Stimulated activated memory B cell treated with anti-CD40 and anti-IgM and Interleukin-4, amounts not matched to agents 10 μg/mL and 1 μg/mL and 100 μg/mL, for 72 hours (primary cell): Measurements from ENCODE around the gene ENTPD2.
A peak's percentile ranks its signal among the peaks of the same experiment; 100 is the strongest.

Experiments
- ATAC-seq: fragments of 150-1000 bp; cut with Tn5 transposase; 2 replicates; pipeline ENCODE4 v1.10.0; 2021
- H3K27ac Mint-ChIP-seq: one replicate; pipeline ENCODE4 v1.8.0; 2022; ENCODE audit warnings: mild to moderate bottlenecking, mixed read lengths
- H3K27me3 Mint-ChIP-seq: one replicate; pipeline ENCODE4 v1.8.0; 2022; ENCODE audit warnings: mixed read lengths
- H3K36me3 Mint-ChIP-seq: one replicate; pipeline ENCODE4 v1.8.0; 2022; ENCODE audit warnings: mixed read lengths
- H3K4me1 Mint-ChIP-seq: one replicate; pipeline ENCODE4 v1.8.0; 2022; ENCODE audit warnings: mixed read lengths
- H3K4me3 Mint-ChIP-seq: one replicate; pipeline ENCODE4 v1.8.0; 2022; ENCODE audit warnings: mild to moderate bottlenecking, moderate library complexity, mixed read lengths
- H3K9me3 Mint-ChIP-seq: one replicate; pipeline ENCODE4 v1.8.0; 2022; ENCODE audit warnings: mixed read lengths

Gene ENTPD2

DNA sequence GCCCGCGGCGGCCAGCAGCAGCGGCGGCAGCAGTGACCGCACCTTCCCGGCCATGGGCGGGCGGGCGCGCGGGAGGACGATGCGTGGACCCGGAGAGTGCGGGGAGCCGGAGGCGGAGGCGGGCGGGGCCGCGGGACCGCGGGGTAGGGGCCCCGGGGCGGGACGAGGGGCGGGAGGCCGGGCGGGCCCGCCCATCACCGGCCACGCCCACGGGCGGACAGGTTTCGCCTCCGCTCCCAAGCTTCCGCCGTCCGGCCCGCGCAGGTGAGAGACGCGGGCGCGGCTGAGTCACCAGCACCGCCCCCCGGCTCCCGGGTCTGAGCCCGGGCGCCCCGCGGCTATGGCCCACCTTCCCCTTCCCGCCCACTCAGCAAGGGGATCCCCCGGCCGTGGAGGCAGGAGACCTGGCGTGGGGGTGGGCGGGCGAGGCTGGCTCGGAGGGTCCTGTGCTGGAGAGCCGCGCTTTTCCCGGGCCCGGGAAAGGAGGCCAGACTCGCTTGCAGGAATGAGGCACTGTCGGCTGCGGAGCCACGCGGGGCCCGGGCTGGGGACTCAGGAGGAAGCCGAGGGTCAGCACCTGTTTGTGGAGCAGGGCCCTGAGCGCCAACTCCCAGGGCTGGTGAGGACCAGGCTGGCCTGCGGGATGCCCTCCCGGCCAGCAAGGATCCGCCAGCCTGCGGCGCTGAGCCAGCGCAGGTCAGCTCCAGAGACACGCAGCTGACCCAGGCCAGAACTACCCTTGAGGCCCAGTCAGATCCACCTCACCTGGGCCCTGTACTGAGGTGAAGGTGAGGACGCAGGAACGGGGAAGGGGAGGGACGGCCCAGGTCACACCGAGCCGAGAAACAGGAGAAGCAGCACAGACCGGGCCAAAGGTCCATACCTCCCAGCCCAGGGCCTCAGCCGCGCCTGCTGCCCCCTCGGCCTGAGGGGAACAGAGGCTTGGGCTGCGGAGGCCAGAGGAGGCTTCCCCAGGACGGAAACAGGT, at the start of gene ENTPD2:
Gene ENTPD2, minus strand, starts transcription at position 118 of the 988 bp plus-strand sequence. Its CDS starts 64 bp downstream, at position 54.
- peaks cover 38% of the 10 kb centered on the region for H3K27me3 Mint-ChIP-seq
- no peak within 1 kb of the TSS for H3K27ac Mint-ChIP-seq
- no peak within 1 kb of the TSS for H3K4me3 Mint-ChIP-seq
- H3K36me3 Mint-ChIP-seq, result no peaks in the 10 kb centered on the region
- no peaks in the 10 kb centered on the region for H3K9me3 Mint-ChIP-seq
- ATAC-seq, result peak; percentile 59
- H3K4me1 Mint-ChIP-seq, result no peaks in the 10 kb centered on the region

DNA sequence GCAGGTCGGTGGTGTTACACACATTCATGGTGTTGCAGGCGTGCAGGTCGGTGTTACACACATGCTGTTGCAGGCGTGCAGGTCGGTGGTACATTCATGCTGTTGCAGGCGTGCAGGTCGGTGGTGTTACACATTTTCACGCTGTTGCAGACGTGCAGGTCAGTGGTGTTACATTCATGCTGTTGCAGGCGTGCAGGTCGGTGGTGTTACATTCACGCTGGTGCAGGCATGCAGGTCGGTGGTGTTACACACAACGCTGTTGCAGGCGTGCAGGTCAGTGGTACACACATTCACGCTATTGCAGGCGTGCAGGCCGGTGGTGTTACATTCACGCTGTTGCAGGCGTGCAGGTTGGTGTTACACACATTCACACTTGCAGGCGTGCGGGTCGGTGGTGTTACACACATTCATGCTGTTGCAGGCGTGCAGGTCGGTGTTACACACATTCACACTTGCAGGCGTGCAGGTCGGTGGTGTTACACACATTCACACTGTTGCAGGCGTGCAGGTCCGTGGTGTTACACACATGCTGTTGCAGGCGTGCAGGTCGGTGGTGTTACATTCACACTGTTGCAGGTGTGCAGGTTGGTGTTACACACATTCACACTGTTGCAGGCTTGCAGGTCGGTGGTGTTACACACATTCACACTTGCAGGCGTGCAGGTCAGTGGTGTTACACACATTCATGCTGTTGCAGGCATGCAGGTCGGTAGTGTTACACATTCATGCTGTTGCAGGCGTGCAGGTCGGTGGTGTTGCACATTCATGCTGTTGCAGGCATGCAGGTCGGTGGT, 49.5 kb upstream of the ENTPD2 start:
- Mint-ChIP-seq H3K27me3 (no peaks in the 10 kb centered on the region), H3K27ac (no peak overlapping the region), H3K4me3 (no peak overlapping the region), H3K4me1 (no peaks in the 10 kb centered on the region), H3K36me3 (peaks cover 11% of the 10 kb centered on the region), H3K9me3 (no peaks in the 10 kb centered on the region)
- no peak for ATAC-seq

DNA sequence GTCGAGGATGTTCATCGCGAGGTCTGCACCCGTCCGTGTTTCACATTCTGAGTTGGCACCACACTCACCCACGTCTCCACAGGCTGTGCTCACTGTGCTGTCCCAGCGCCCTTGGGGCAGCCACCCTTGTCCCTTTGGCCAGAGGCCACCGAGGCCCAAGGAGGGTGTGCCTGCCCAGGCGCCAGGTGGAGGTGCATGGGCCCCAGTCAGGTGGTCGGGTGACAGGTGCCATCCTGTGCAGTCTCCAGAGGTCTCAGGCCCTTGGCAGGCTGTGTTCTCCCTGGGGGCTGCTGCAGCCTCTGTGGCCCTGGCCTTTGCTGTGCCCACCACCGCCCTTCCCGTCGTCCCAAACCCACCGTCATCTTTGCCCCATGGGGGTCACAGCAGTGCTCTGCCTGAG, 45.4 kb upstream of the ENTPD2 start:
- H3K4me3 Mint-ChIP-seq, result no peak overlapping the region
- H3K36me3 Mint-ChIP-seq, result peaks cover 32% of the 10 kb centered on the region
- H3K27me3 Mint-ChIP-seq, result no peaks in the 10 kb centered on the region
- H3K4me1 Mint-ChIP-seq, result peaks cover 15% of the 10 kb centered on the region
- no peaks in the 10 kb centered on the region for H3K9me3 Mint-ChIP-seq
- ATAC-seq, result no peak
- H3K27ac Mint-ChIP-seq, result no peak overlapping the region

DNA sequence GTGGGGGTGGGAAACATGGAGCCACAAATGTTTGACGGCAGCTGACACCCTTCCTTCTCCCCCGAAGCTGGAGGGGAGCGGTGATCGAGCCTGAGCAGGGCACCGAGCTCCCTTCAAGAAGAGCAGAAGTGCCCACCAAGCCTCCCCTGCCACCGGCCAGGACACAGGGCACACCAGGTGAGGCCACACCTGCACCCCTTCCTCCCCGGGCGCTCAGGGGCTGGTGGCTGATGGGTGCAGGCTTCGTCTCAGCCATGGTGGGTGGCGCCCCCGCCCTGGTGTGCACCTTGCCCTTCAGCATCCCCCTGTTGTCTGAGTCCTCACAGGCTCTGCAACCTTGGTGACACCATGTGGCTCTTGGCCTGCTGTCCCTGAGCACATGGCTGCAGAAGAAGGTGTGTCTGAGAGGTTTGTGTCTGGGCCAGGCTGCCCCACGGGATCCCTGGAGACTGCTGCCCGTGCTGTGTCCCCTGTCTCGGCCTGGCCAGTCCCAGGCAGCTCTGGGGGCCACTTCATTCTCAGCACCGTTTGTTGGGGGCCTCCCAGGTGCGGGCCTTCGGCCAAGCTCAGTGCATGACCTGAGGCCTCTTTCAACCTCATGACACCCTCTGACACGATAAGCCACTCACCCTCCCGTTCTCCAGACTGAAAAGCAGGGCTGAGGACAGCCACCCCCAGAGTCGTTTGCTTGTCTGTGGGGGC, 44.1 kb upstream of the ENTPD2 start:
- no peak overlapping the region for H3K27ac Mint-ChIP-seq
- ATAC-seq, result no peak
- H3K4me3 Mint-ChIP-seq, result no peak overlapping the region
- peaks cover 15% of the 10 kb centered on the region for H3K4me1 Mint-ChIP-seq
- no peaks in the 10 kb centered on the region for H3K9me3 Mint-ChIP-seq
- no peaks in the 10 kb centered on the region for H3K27me3 Mint-ChIP-seq
- H3K36me3 Mint-ChIP-seq, result peaks cover 36% of the 10 kb centered on the region

DNA sequence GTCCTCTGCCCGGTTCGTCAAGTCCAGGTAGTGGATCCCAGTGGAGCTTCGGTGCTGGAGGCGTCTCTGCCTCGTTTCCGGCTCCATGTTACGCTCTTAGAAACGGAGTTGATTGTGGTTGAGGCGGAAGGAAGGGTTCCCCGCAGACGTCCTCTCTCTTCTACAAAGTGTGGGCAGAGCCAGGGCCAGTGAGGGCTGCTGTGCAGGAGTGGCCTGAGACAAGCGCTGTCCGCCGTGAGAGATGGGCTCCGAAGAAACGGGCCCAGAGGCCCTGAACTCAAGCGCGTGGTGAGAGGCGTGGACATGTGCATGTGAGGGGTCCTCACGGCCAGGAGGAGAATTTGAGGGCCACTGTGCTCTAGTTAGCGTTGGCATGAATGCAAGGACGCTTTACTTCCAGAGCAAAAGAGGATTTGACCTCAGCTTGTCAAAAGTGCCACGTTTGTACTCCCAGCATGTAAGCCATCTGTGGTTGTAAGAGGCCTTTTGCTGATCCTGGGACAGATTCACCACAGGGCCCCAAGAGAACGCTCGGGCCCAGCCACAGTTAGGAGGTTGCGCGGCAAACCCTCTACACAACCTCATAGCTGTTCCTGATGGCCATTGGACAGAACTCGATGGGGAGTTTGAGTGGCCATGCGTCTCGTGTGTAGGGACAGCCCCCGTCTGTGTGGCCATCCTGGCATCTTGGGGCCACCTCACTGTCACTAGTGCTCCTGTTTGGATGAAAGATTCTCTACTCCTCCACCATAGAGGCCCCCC, 43.1 kb upstream of the ENTPD2 start:
- Mint-ChIP-seq H3K27ac (no peak overlapping the region), H3K9me3 (no peaks in the 10 kb centered on the region), H3K36me3 (peaks cover 43% of the 10 kb centered on the region), H3K27me3 (no peaks in the 10 kb centered on the region), H3K4me1 (peaks cover 15% of the 10 kb centered on the region), H3K4me3 (no peak overlapping the region)
- no peak for ATAC-seq

DNA sequence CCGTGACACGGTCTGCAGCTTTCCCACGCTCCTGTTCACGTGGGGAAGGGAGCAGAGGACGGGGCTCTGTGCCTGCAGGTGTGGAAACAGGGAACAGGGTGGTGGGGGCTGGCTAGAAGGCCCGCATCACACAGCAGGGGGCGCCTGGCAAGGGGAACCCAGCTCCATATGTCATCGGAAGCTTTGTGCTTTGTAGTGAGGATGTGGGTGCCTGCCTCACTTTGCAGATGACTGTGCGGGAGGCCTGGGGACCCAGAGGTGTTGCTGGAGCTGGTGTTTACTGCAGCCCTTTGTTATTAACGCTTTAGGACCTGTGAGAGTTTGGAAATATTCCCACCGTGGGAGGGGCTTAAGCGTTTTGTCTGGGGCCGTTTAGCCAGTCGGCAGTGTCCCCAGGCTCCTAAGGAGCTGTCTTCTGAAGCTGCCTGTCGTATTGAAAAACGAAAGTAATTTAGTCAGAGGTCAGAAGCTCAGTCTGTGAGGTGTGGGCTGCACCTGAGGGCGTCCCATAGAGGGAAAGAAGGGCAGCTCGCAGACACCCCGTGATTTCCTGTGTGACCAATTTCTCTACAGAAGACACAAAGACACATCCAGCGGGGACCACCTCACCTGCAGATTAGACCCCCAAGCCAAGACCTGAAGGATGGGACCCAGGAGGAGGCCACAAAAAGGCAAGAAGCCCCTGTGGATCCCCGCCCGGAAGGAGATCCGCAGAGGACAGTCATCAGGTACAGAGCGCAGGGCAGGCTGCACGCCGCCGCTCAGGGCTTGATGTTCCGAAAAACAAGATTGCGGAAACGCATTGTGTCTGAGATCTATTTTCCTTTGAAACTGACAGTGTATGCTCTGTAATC, 42.0 kb upstream of the ENTPD2 start:
- Mint-ChIP-seq H3K4me1 (peaks cover 19% of the 10 kb centered on the region), H3K27me3 (no peaks in the 10 kb centered on the region), H3K27ac (peak overlapping the region; percentile 76), H3K9me3 (no peaks in the 10 kb centered on the region), H3K4me3 (peak overlapping the region; percentile 71), H3K36me3 (peaks cover 48% of the 10 kb centered on the region)
- ATAC-seq, result peak; percentile 97

GRCh38 chr9:137089232-137089947, 35.5 kb upstream of the ENTPD2 start:
- ATAC-seq, result no peak
- Mint-ChIP-seq H3K36me3 (peaks cover 34% of the 10 kb centered on the region), H3K4me1 (peaks cover 50% of the 10 kb centered on the region), H3K9me3 (no peaks in the 10 kb centered on the region), H3K27me3 (no peaks in the 10 kb centered on the region), H3K27ac (peak overlapping the region; percentile 74), H3K4me3 (no peak overlapping the region)

DNA sequence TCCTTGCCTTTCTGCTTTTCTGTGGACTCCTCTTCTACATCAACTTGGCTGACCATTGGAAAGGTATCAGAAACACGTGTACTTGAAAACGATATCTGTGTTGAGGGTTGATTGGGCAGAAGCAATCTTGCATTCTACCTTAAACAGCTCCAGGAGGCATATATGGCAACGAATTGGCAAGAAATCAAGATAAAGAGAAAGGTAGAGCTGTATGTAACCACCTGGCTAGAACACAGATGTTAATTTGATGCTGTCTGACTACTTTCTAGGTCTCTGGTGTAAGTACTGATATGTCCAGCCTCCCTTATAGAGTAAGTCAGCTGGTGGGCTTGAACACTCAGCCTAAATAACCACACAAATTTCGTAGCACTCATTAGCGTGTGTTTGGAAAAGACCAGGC, 34.3 kb upstream of the ENTPD2 start:
- H3K27me3 Mint-ChIP-seq, result no peaks in the 10 kb centered on the region
- ATAC-seq, result no peak
- peak overlapping the region; percentile 83 for H3K4me3 Mint-ChIP-seq
- H3K36me3 Mint-ChIP-seq, result peaks cover 29% of the 10 kb centered on the region
- H3K9me3 Mint-ChIP-seq, result no peaks in the 10 kb centered on the region
- peaks cover 62% of the 10 kb centered on the region for H3K4me1 Mint-ChIP-seq
- H3K27ac Mint-ChIP-seq, result peak overlapping the region; percentile 99

DNA sequence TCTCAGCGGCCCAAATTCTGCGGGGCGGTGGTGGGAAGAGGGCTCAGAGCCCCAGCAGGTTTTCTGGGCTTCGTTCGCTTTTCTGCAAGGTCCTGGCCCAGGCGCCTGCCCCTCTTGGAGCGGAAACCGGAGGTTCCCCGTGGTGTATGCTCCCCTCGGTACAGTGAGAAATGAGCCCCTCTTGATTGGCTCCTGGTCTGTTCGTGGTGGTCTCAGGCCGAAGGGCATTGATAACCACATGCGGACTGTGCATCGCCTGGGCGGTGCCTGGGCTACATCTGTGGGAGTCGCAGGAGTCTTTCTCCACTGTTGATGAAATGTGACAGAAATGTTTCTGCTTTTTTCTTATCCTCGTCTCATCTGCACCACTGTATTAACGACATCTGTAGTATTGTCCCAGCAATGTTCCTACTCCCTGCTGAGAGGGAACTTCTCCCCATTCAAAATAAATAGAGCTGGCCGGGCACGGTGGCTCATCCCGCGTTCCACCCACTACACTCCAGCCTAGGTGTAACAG, 33.6 kb upstream of the ENTPD2 start:
- Mint-ChIP-seq H3K36me3 (peaks cover 24% of the 10 kb centered on the region), H3K9me3 (no peaks in the 10 kb centered on the region), H3K4me1 (peaks cover 68% of the 10 kb centered on the region), H3K4me3 (peak overlapping the region; percentile 83), H3K27ac (peak overlapping the region; percentile 99), H3K27me3 (no peaks in the 10 kb centered on the region)
- ATAC-seq, result no peak

GRCh38 chr9:137086531-137087408, 32.9 kb upstream of the ENTPD2 start, which contains the start of gene MAN1B1:
TSS of gene MAN1B1 (plus strand) at chr9:137086985. CDS start at chr9:137087000, 15 bp downstream.
- no peaks in the 10 kb centered on the region for H3K27me3 Mint-ChIP-seq
- H3K9me3 Mint-ChIP-seq, result no peaks in the 10 kb centered on the region
- peak within 1 kb of the TSS; percentile 91 for H3K4me3 Mint-ChIP-seq
- ATAC-seq, result peak; percentile 91
- H3K4me1 Mint-ChIP-seq, result peaks cover 68% of the 10 kb centered on the region
- peaks cover 24% of the 10 kb centered on the region for H3K36me3 Mint-ChIP-seq
- peak within 1 kb of the TSS; percentile 99 for H3K27ac Mint-ChIP-seq

GRCh38 chr9:137085920-137086530, 32.2 kb upstream of the ENTPD2 start:
- H3K4me1 Mint-ChIP-seq, result peaks cover 66% of the 10 kb centered on the region
- H3K4me3 Mint-ChIP-seq, result peak overlapping the region; percentile 91
- H3K27ac Mint-ChIP-seq, result peak overlapping the region; percentile 99
- H3K27me3 Mint-ChIP-seq, result no peaks in the 10 kb centered on the region
- ATAC-seq, result no peak
- H3K36me3 Mint-ChIP-seq, result peaks cover 24% of the 10 kb centered on the region
- H3K9me3 Mint-ChIP-seq, result no peaks in the 10 kb centered on the region

DNA sequence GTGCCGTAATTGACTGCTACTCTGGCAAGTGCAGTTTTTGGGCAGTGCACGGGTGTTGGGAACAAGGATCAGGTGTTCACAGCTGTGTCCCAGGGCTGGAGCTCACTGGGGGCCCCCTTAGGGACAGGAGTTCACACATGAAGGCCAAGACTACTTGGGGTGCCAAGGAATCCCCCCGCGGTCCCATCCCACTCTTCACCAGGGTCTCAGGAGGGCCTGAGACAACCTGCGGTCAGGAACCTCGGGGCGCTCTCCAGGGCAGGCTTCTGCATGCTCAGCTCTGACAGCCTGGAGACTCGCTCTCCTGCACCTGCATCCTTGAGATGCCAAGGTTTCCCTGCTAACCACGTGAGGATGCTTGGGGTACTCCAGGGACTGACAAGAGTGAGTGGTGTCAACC, 30.7 kb upstream of the ENTPD2 start:
- Mint-ChIP-seq H3K27me3 (no peaks in the 10 kb centered on the region), H3K36me3 (peaks cover 19% of the 10 kb centered on the region), H3K4me3 (no peak overlapping the region), H3K27ac (peak overlapping the region; percentile 99), H3K9me3 (no peaks in the 10 kb centered on the region), H3K4me1 (peaks cover 56% of the 10 kb centered on the region)
- ATAC-seq, result no peak
